Lung microvascular endothelial cell (primary cell): ENCODE data around the gene TNFRSF6B. TPM values are rescaled to one million over a fixed set of nuclear protein-coding genes. Genes with fewer than 3 reads are reported as not detected.
A peak's percentile ranks its signal among the peaks of the same experiment; 100 is the strongest.
"Not testable (repeated sequence)": the region's sequence is repeated elsewhere in the genome, so short reads cannot be mapped to it uniquely, and the experiment has no call there.

Experiments
- DNase-seq, 2 donors: peaks; one replicate each; pipeline versions ENCODE4 v3.0.0 to v3.0.0-alpha.2; 2010; ENCODE audit warnings: low read depth in 2 of 2
- total RNA-seq: library from RNA; depleted of rRNA; stranded (reverse); fragments of >200 nt; gene quantifications from 2 replicates; pipeline ENCODE4 v1.2.1, GENCODE V29; 2014

TNFRSF6B gene
- total RNA-seq, result 3.2 and 12.6 TPM in 2 replicates

- DNase-seq, result peak; percentile 27 to 42
These were observed at the start of gene TNFRSF6B for GRCh38 chr20:63696628-63697356. TSS of gene TNFRSF6B (plus strand) at chr20:63696652. CDS start at chr20:63696768, 116 bp downstream.

DNA sequence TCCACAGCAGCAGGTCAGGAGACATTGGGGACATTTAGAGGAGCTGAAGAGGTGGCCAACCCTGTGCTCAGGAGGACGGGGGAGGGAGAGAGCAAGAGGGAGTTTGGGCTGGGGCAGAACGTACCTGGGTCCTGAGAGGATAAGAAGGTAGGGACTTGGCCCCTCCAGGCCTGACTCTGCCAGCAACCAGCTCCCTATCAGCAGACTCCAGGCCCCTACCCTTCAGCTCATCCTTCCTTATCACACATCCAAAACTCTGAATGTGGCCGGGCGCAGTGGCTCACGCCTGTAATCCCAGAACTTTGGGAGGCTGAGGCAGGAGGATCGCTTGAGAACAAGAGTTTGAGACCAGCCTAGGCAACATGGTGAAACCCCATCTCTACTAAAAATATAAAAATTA is 48.3 kb upstream of the TNFRSF6B start:
- DNase-seq, result no peak

DNA sequence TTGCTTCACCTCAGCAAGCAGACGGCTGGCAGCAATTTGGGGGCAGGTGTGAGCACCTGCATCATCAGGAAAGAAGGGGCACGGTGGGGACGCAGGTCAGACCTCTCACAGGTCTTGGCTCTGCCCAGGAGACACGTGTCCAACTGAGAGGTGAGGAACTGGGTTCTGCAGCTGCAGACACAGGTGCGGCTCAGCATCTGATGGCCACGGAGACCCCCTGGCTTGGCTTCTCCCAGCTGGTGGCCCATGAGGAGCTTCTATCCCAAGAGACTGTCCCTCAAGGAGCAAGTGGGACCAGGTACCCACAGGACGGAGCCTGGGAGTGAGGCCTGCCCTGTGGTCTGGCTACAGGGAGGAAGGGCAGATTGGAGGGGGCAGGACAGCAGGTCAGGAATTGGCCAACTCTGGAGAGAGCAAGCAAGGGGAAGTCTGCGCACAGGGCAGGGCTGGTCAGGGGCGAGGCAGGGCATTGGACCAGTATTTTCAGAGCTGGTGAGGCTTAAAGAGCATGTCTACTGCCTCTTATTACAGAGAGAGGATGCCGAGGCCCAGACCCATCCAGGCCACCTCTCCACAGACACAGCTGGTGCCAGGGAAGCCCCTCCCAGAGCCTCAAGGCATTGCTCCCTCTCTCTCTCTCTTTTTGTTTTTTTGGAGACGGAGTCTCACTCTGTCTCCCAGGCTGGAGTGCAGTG is 47.4 kb upstream of the TNFRSF6B start:
- DNase-seq, result no peak

DNA sequence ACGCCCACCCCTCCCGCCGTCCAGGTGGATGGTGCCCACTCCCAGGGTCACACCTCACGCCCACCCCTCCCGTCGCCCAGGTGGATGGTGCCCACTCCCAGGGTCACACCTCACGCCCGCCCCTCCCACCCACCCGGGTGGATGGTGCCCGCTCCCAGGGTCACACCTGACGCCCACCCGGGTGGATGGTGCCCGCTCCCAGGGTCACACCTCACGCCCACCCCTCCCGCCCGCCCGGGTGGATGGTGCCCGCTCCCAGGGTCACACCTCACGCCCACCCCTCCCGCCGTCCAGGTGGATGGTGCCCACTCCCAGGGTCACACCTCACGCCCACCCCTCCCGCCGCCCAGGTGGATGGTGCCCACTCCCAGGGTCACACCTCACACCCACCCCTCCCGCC is 46.0 kb upstream of the TNFRSF6B start:
- DNase-seq, result not testable (repeated sequence)

- no peak for DNase-seq
These were observed 44.6 kb upstream of the TNFRSF6B start for GRCh38 chr20:63651942-63652191.

DNA sequence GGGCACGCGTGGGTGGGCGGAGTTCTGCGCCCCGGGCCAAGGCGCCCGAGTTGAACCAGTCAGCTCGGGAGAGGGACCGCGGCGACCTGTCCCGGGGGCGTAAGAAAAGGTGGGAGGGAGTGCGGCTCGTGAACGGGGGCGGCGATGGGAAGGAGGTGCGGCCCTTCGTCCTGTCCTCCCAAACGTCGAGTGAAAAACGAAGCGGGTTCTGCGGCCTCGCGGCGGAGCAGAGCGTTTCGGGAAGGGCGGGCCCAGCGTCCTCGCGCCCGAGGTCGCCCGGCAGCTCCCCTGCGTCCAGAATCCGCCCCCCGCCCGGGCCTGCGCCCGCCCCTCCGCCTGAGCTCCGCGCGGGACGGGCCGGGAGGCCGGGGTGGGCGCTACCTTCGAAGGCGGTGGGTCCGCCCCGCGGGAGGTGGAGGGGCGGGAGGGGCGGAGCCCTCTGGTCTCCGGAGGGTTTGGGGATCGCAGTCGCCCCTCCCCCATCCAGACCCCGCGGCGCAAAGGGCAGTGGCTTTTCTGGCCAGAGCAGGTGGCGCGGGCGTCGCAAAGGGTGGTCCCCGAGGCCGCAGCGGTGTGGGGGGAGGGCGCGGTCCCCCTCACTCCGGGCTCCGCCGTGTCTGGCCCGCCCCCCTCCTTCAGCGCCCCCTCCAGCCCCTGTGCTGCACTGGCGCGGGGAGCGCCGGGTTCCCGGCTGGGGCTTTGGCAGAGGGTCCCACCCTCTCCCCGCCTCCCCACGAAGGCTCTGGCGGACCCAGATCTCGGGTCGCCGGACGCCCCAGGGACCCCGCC is 44.1 kb upstream of the TNFRSF6B start:
- DNase-seq, result no peak

DNA sequence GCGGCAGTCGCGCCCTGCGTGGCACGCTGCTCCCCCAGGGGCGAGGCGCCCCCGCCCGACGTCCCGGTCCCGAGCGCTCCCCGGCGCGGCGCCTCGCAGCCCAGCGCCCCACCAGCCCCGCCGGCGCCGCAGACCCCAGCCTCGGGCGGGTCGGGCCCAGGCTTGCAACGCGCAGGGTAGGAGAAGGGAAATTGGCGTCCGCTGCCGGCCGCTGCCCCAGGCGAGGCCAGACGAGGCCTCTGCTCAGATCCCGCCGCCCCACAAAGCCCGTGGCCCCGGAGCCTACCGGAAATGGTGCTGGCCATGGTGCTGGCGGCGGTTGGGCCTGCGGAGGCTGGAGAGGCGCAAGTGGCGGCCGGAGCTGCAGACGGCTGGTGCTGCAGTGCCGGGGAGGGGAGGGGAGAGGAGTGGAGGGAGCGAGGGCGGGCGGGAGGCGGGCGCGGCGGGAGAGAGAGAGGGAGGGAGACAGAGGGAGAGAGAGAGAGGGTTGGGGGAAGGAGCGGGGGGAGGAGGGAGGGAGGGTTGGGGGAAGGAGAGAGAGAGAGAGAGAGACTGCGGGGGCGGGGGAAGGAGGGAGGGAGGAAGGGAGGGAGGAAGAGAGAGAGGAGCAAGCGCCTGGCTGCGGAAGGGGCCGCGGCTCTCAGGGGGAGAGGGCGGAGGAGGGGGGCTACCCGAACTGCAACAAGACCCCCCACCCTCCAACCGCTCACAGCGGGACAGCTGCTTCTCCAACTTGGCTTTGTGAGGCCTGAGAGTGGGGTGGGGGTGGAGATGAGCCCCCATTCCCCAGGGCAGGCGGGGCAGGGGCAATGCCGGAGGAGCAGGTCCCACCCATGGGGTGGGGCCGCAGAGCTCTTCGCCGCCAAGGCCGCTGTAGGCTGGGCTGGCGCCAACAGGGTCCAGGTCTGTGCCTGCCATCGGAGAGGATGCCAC is 43.1 kb upstream of the TNFRSF6B start, which contains the start of gene STMN3:
STMN3 (minus strand) TSS at position 384 of the 933 bp plus-strand sequence; CDS start at position 305, 79 bp downstream.
- DNase-seq, result peak; percentile 79

GRCh38 chr20:63653974-63654668 is 42.3 kb upstream of the TNFRSF6B start:
- DNase-seq, result no peak

DNA sequence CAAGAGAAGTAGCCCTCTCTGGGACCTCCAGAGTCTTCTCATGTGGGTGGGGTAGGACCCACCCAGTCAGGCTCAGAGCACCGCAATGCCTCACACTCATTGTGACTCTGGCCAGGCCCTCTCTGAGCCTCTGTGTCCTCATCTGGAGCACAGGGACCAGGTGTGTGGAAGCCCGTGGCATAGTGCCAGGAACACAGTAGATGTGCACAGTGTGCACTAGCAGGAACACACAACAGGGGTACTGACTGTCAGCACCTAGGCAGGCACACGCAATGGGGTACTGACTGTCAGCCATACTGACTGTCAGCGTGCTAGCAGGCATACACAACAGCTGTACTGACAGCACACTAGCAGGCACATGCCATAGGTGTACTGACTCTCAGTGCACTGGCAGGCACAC is 41.2 kb upstream of the TNFRSF6B start:
- DNase-seq, result no peak

GRCh38 chr20:63656451-63656850 is 40.0 kb upstream of the TNFRSF6B start:
- no peak for DNase-seq

GRCh38 chr20:63657260-63657936 is 39.1 kb upstream of the TNFRSF6B start:
- no peak for DNase-seq

GRCh38 chr20:63657937-63658748 is 38.3 kb upstream of the TNFRSF6B start, which contains the start of gene RTEL1:
TSS of gene RTEL1 (plus strand) at chr20:63658312. CDS start at chr20:63659403, 1,091 bp downstream.
- peak; percentile 95 for DNase-seq

- DNase-seq, result peak in 1 of 2 donors; percentile 66
These were observed 37.7 kb upstream of the TNFRSF6B start for GRCh38 chr20:63658749-63659187.

DNA sequence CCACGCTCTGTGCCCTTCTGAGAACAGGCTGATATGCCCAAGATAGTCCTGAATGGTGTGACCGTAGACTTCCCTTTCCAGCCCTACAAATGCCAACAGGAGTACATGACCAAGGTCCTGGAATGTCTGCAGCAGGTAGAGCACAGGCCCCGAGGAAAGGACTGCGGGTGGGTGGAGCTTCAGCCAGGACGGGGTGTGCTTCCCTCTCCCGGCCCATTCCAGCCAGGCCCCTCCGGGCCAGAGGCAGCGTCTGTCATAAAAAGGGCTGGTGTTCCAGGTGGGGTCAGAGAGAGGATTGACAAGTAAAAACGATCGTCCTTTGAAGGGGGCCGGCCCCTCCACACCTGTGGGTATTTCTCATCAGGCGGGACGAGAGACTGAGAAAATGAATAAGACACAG is 37.1 kb upstream of the TNFRSF6B start:
- no peak for DNase-seq

- not testable (repeated sequence) for DNase-seq
These were observed 36.3 kb upstream of the TNFRSF6B start for GRCh38 chr20:63660174-63660573.

DNA sequence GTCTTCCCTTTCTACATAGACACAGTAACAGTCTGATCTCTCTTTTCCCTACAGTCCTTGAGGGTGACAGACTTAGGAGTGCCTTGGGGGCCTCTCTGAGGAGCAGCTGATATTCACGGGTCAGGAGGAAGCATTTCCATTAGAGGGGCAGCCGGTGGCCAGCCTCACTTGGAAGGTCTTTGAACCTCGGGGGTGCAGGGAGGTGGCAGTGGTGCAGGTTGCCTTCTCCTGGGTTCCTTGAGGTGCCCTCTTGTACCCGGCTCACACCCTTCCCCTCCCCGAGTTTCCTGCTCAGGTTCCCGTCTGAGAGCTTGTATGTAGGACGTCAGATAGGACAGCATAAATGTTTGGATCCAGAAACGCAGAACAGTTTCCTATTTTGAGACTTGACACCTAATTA is 35.8 kb upstream of the TNFRSF6B start:
- DNase-seq, result no peak

GRCh38 chr20:63661108-63661507 is 35.3 kb upstream of the TNFRSF6B start:
- DNase-seq, result no peak

DNA sequence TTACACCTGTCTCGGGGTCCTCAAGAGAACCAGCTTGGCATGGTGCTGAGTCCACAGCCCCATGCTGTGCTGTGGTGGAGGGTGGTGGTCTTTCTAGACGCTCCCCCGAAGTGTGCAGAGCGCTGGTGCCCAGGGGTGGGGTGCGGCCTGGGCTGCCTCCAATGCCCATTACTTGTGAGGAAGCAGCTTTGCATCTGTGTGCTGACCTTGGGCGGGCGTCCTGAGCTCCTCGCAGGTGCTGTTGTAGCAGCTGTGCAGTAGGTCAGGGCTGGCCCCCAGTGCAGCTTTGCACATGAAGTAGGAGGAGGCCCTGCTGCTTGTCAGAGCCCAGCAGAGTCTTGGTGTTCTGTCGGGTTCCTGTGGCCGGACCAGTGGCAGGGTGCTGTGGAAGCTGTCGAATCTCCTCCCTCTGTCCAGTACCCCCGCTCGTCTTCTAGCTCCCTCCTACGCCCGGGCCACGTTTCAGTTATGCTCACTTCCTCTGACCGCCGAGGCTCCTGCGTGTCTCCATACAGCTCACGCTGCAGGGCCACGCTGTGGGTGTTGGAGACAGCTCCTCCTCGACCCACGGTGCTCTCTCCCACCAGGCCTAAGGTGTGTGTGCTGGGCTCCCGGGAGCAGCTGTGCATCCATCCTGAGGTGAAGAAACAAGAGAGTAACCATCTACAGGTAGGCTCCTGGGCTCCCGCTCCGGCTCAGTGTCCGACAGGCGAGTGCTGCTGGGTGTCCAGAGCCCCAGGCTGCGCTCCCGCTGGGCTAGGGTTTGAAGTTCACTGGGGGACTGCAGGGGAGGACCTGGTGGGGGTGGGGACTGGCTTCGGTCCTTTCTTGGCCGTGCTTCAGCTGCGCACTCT is 34.3 kb upstream of the TNFRSF6B start:
- no peak for DNase-seq
